Smooth muscle cell (in vitro differentiated cells): Measurements from ENCODE around the gene LRIT3. TPM values are rescaled to one million over a fixed set of nuclear protein-coding genes. Genes with fewer than 3 reads are reported as not detected.

Source experiments
- DNase-seq: peaks from one replicate; lab custom pipeline; 2025; ENCODE audit not compliant: unreplicated experiment; lab: John Stamatoyannopoulos, UW
- H2AFZ ChIP-seq: fragments of 200-600 bp; sonication (generic); 2 replicates; pipeline ENCODE4 v1.6.0; 2016; ENCODE audit warnings: antibody characterized with exemption, low read depth, mild to moderate bottlenecking
- H3F3A ChIP-seq: fragments of 200-600 bp; sonication (generic); 2 replicates; pipeline ENCODE4 v1.6.0; 2017; ENCODE audit warnings: antibody characterized with exemption, low read depth
- H3K27ac ChIP-seq: fragments of 200-600 bp; sonication (generic); 2 replicates; pipeline ENCODE4 v1.5.1; 2016; ENCODE audit warnings: low read depth, mild to moderate bottlenecking
- H3K27me3 ChIP-seq: fragments of 200-600 bp; sonication (generic); 2 replicates; pipeline ENCODE4 v1.6.1; 2016; ENCODE audit warnings: low read depth, mild to moderate bottlenecking
- H3K36me3 ChIP-seq: fragments of 200-600 bp; sonication (generic); 2 replicates; pipeline ENCODE4 v1.5.1; 2016; ENCODE audit warnings: low read depth
- H3K4me1 ChIP-seq: fragments of 200-600 bp; sonication (generic); 2 replicates; pipeline ENCODE4 v1.5.1; 2016; ENCODE audit warnings: low read depth
- H3K4me2 ChIP-seq: fragments of 200-600 bp; sonication (generic); 2 replicates; pipeline ENCODE4 v1.6.0; 2016; ENCODE audit warnings: mild to moderate bottlenecking
- H3K4me3 ChIP-seq: fragments of 200-600 bp; sonication (generic); 2 replicates; pipeline ENCODE4 v1.5.1; 2016; ENCODE audit warnings: mild to moderate bottlenecking
- H3K79me2 ChIP-seq: fragments of 200-600 bp; sonication (generic); 2 replicates; pipeline ENCODE4 v1.6.0; 2016; ENCODE audit warnings: low read depth, mild to moderate bottlenecking
- H3K9ac ChIP-seq: fragments of 200-600 bp; sonication (generic); 2 replicates; pipeline ENCODE4 v1.6.0; 2016; ENCODE audit warnings: low read depth
- H3K9me3 ChIP-seq: fragments of 200-600 bp; sonication (generic); replicated peaks from 2 replicates; pipeline ENCODE4 v1.5.1; 2016; ENCODE audit warnings: low read depth
- H4K20me1 ChIP-seq: fragments of 200-600 bp; sonication (generic); 2 replicates; pipeline ENCODE4 v1.6.0; 2016; ENCODE audit warnings: low read depth
- WGBS: methylation state at CpG from one replicate; pipeline ENCODE4 v1.1.7; 2016; ENCODE audit warnings: low lambda C conversion rate; 5-methylcytosine and 5-hydroxymethylcytosine counted together
- polyA plus RNA-seq: library from polyadenylated mRNA; unstranded; fragments of >200 nt; fragmentation: Nextera tagmentation; extraction: Ambion mirVana; gene quantifications from 2 replicates; pipeline ENCODE4 v1.2.1, GENCODE V29; 2016
- total RNA-seq: library from RNA; depleted of rRNA; stranded (reverse); fragments of >200 nt; gene quantifications from 2 replicates; pipeline ENCODE4 v1.2.3, GENCODE V29; 2014
- TF ChIP-seq, protein P1 (sequence below): fragments of 200-600 bp; sonication (generic); IDR thresholded peaks from 2 replicates; pipeline ENCODE4 v1.5.1; 2017; ENCODE audit warnings: borderline replicate concordance, mild to moderate bottlenecking, antibody characterized with exemption; ENCODE audit not compliant: insufficient read depth, poor library complexity, severe bottlenecking

LRIT3 gene, protein sequence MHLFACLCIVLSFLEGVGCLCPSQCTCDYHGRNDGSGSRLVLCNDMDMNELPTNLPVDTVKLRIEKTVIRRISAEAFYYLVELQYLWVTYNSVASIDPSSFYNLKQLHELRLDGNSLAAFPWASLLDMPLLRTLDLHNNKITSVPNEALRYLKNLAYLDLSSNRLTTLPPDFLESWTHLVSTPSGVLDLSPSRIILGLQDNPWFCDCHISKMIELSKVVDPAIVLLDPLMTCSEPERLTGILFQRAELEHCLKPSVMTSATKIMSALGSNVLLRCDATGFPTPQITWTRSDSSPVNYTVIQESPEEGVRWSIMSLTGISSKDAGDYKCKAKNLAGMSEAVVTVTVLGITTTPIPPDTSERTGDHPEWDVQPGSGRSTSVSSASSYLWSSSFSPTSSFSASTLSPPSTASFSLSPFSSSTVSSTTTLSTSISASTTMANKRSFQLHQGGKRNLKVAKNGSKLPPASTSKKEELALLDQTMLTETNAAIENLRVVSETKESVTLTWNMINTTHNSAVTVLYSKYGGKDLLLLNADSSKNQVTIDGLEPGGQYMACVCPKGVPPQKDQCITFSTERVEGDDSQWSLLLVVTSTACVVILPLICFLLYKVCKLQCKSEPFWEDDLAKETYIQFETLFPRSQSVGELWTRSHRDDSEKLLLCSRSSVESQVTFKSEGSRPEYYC
- 0.04 and 0.40 TPM in 2 replicates for total RNA-seq
- polyA plus RNA-seq, result 0.26 TPM in 1 of 2 replicates, not detected in the other

DNA sequence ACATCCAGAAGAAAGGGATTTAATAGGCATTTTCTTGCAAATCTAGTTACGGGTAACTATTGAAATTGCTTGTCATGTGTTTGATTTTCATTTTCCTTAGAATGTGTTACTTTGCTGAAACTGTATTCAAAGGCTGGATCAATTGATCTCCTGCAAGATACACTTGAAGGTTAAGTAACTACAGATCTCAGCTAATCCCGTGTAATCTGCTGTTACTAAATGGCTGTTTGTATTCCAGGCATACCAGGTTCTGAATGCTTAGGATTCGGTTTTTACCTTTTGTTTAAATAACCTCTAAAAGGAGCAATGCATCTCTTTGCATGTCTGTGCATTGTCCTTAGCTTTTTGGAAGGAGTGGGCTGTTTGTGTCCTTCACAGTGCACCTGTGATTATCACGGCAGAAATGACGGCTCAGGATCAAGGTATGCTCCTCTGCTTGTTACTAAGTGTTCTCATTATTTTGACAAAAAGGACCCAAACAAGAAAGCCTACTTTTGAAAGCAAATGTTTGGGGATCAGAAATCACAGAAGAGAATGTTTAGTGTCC is at the start of gene LRIT3:
Gene LRIT3 (plus strand): TSS at position 212 of the 547 bp plus-strand sequence. CDS start 95 bp downstream, at position 307.
- no peaks in the 10 kb centered on the region for H4K20me1 ChIP-seq
- H2AFZ ChIP-seq, result peak within 1 kb of the TSS; percentile 45
- H3K9ac ChIP-seq, result no peak within 1 kb of the TSS
- H3K4me1 ChIP-seq, result peaks cover 16% of the 10 kb centered on the region
- H3K79me2 ChIP-seq, result no peaks in the 10 kb centered on the region
- WGBS, result 76% methylated on average over 5 of the region's 5 CpGs
- no peaks in the 10 kb centered on the region for H3K9me3 ChIP-seq
- TF ChIP-seq, protein P1, sequence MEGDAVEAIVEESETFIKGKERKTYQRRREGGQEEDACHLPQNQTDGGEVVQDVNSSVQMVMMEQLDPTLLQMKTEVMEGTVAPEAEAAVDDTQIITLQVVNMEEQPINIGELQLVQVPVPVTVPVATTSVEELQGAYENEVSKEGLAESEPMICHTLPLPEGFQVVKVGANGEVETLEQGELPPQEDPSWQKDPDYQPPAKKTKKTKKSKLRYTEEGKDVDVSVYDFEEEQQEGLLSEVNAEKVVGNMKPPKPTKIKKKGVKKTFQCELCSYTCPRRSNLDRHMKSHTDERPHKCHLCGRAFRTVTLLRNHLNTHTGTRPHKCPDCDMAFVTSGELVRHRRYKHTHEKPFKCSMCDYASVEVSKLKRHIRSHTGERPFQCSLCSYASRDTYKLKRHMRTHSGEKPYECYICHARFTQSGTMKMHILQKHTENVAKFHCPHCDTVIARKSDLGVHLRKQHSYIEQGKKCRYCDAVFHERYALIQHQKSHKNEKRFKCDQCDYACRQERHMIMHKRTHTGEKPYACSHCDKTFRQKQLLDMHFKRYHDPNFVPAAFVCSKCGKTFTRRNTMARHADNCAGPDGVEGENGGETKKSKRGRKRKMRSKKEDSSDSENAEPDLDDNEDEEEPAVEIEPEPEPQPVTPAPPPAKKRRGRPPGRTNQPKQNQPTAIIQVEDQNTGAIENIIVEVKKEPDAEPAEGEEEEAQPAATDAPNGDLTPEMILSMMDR, result no peak
- no peaks in the 10 kb centered on the region for H3K27me3 ChIP-seq
- H3K36me3 ChIP-seq, result no peaks in the 10 kb centered on the region
- H3K27ac ChIP-seq, result no peak within 1 kb of the TSS
- DNase-seq, result no peak
- no peak within 1 kb of the TSS for H3K4me3 ChIP-seq
- peak within 1 kb of the TSS; percentile 40 for H3K4me2 ChIP-seq
- H3F3A ChIP-seq, result no peaks in the 10 kb centered on the region

DNA sequence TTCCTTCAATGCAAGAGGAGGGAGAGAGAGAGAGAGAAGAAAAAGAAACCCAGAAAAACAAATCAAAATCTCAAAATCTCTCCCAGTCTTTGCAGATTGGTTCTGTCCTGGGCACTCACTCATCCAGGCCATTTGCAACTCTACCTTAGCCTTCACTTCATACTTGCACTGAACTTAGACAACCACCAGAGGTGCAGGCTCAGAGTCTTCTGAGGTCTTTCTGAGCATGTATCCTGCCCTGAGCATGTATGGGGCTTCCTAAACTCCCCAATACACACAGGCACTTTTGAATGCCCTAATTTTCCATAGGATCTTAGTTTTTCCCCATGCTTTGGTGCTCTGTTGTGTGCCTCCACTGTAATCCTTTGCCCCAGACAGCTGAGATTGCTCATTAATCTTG is 49.0 kb upstream of the LRIT3 start:
- Histone ChIP-seq H2AFZ (no peak overlapping the region), H3K4me2 (no peak overlapping the region), H3K9me3 (peaks cover 9% of the 10 kb centered on the region), H4K20me1 (no peaks in the 10 kb centered on the region), H3K4me1 (no peaks in the 10 kb centered on the region), H3K27ac (no peak overlapping the region), H3F3A (no peaks in the 10 kb centered on the region), H3K9ac (no peak overlapping the region), H3K4me3 (no peak overlapping the region), H3K79me2 (no peaks in the 10 kb centered on the region), H3K36me3 (no peaks in the 10 kb centered on the region), H3K27me3 (no peaks in the 10 kb centered on the region)
- no peak for DNase-seq
- TF ChIP-seq, protein P1, result no peak

DNA sequence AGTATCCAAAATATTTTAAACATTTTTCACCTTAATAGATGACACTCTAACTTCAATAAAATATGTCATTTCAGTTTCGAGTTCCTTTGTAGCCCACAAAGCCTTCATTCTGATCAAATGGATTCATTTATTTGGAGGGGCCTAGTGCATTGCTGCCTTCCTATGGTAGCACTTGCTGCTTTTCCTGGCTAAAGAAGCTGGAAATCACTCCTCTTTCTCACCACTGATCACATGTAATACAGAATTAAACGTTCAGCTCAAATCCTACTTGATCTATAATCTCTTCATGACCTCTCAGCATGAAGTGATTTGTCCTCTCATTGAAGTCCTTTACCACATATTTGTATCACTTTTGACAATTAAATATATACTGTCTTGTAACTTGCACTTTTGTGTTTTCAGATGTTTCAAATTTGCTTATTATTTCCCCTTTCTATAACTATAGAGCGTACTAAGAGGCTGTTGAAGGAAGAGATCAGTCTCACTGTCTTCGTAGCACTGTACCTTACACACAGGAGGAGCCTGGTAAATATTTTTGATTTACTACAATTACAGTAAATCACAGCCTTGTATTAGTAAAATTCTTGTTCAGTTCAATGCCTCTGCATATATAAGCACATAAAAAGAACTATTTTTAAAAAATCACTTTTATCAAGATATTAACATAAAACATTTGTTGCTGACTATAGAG is 46.7 kb upstream of the LRIT3 start:
- Histone ChIP-seq H3K4me3 (peak overlapping the region; percentile 40), H3F3A (no peaks in the 10 kb centered on the region), H3K27ac (no peak overlapping the region), H3K27me3 (no peaks in the 10 kb centered on the region), H3K36me3 (no peaks in the 10 kb centered on the region), H3K9me3 (peaks cover 5% of the 10 kb centered on the region), H3K9ac (no peak overlapping the region), H2AFZ (peak overlapping the region; percentile 68), H3K4me2 (no peak overlapping the region), H4K20me1 (no peaks in the 10 kb centered on the region), H3K79me2 (no peaks in the 10 kb centered on the region), H3K4me1 (no peaks in the 10 kb centered on the region)
- TF ChIP-seq, protein P1, result no peak
- no peak for DNase-seq
- WGBS, result 87% methylated on average over 4 of the region's 4 CpGs
